AG09319 (cell line): ENCODE data around the gene TAS2R60.

ENCODE experiments used
- DNase-seq: peaks from one replicate; pipeline ENCODE4 v3.0.0-alpha.2; 2010; ENCODE audit warnings: low read depth; ENCODE audit errors: extremely low read depth
- TF ChIP-seq, protein P1 (sequence below): IDR thresholded peaks from 2 replicates; pipeline ENCODE4 v1.5.1; 2011; ENCODE audit warnings: low read depth, mild to moderate bottlenecking, inconsistent platforms, low read length, moderate library complexity

The TAS2R60 gene

DNA sequence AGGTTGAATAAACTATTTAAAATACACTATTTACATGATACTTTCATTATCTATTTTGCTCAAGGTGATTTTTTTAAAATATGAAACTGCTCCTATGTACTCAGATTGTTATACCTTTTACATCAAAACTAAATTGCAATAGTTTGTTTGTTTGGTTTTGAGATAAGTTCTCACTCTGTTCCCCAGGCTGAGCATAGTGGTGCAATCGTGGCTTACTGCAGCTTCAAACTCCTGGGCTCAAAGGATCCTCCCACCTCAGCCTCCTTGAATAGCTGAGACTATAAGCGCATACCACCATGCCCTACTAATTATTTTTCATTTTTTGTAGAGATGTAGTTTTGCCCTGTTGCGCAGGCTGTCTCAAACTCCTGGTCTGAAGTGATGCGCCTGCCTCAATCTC lies 12.7 kb downstream of the TAS2R60 start:
- DNase-seq = no peak
- TF ChIP-seq, protein P1, sequence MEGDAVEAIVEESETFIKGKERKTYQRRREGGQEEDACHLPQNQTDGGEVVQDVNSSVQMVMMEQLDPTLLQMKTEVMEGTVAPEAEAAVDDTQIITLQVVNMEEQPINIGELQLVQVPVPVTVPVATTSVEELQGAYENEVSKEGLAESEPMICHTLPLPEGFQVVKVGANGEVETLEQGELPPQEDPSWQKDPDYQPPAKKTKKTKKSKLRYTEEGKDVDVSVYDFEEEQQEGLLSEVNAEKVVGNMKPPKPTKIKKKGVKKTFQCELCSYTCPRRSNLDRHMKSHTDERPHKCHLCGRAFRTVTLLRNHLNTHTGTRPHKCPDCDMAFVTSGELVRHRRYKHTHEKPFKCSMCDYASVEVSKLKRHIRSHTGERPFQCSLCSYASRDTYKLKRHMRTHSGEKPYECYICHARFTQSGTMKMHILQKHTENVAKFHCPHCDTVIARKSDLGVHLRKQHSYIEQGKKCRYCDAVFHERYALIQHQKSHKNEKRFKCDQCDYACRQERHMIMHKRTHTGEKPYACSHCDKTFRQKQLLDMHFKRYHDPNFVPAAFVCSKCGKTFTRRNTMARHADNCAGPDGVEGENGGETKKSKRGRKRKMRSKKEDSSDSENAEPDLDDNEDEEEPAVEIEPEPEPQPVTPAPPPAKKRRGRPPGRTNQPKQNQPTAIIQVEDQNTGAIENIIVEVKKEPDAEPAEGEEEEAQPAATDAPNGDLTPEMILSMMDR = no peak

DNA sequence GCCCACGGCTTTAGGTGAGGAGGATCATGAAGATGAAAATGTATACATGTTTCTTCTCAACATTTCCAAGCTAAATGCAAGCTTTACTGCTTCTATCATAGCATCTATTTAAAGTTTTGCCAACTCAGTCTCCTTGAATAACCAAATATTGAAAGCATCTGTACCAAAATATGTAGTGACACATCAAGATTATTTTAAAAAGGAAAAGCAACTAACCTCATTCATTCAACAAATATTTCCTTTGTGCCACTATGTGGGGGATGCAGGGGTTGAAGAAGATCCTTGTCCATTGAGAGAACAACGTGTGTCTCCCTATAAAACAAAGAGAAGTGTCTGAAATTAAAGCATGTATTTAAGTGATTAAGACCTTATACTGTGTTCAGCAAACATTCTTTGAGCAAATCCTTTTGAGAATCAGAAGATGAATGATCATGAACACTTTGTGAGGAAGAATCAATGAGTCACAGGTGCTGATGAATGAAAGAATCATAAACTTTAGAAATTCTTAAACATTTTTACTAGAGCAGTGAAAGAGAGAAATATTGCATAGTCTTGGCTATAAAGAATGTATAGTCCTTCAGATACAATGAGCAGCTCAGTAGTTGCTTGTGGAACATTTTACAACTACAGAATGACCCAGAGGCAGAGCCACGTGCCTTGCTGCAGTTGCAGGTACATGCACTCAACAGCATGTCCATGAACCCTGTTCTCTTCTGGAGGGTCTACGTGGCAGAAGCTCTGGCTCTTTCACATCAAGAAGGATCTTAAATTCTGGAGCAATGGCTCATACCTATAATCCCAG lies 13.9 kb downstream of the TAS2R60 start:
- TF ChIP-seq, protein P1 = no peak
- no peak for DNase-seq

DNA sequence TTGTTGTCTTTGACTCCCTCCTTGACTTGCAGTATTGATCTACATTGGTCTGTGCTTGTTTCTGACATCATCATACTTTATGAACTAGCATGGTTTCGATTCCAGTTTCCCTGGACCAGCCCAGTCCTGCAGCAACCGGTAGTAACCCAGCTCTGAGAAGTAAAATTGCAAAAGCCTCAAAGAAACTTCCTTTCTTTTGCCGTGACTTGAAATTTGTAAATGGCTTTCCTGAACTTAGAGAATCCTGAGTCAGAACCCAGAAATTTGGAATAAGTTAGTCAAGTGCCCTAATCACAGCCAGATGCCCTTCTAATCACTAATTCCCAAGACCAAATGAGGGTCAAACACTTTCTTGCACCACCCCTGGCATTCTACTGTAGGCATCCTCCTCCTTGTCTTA lies 15.0 kb downstream of the TAS2R60 start:
- TF ChIP-seq, protein P1 = no peak
- DNase-seq = peak; percentile 76

DNA sequence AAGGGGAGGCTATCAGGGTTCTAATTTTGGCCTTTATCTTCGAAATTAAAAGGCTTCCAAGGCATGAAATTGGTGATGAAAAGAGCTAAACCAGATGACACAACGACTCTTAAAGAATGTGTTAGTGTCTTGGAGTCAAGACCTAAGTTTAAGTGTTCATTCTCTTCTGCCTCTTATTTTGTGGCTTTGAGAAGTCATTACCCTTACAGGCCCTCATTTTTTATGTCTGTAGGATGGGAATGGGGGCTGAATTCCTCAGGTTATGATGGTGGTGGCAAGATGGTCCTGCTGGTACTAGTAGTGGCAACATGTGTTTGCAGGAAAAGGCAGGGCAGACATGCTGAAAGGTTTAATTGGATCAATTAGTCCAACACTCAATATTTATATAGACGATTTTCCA lies 15.4 kb downstream of the TAS2R60 start:
- no peak for DNase-seq
- TF ChIP-seq, protein P1 = no peak

DNA sequence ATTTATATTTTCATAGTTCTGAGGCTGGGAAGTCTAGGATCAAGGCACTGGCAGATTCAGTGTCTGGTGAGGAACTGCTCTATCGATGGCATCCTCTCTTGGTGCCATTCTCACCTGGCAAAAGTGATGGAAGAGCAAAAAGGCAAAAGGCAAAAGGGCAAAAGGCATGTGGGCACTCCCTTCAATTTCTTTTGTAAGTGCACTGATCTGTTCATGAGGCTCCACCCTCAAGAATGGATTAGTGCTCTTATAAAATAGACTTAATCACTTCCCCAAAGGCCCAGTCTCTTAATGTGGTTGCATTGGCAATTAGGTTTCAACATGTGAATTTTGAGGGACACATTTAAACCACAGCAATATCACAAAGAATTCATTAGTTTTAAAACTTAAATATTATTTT lies 16.1 kb downstream of the TAS2R60 start:
- no peak for DNase-seq
- TF ChIP-seq, protein P1 = no peak

DNA sequence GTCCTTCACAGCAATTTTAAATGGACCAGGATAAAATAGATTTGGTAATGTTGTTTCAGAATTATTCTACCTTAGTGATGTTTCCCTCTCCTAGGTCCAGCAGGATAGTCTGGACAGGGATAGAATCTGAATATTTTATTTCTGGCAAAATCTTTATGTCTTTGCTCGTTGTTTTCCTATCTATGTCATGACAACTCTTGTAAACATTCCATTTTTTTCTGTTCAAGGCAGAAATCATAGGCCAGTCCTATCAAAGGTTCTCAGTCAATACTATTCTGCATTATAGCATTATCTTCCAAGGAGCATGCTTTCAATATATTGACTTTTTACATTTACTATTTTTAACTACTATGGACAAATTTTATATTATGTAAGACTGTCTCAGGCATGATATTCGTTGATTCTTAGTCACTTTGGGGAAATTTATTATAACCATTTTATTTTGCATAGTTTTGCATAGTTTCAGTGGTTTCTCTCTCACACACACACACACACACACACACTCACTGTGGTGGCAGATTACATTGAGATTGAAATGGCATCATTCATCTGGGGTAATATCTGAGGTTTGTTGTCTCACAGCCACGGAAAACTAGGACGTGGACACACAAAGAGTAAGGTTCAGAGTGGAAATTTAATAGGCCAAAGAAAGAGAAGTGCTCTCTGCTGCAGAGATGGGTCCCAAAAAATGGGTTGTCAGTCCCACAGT lies 17.2 kb downstream of the TAS2R60 start:
- no peak for DNase-seq
- TF ChIP-seq, protein P1 = no peak

DNA sequence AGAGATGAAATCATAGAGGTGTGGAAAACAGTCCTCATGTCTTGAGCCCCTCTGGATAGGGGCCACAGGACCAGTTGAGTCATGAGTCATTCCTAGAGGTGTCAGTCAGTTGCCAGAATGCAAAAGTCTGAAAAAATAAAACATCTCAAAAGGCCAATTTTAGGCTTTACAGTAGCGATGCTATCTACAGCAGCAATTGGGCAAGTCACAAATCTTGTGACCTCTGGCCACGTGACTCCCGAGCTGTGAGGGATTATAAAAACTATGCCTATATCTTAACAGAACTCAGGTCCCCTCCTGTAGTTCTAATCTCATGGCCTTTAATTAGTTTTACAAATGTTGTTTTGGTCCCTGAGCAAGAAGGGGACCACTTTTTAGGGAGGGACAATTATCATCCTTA lies 18.8 kb downstream of the TAS2R60 start:
- DNase-seq = no peak
- TF ChIP-seq, protein P1 = no peak
